ENCODE data around the gene SHISAL2A. TPM values are rescaled to one million over a fixed set of nuclear protein-coding genes. Genes with fewer than 3 reads are reported as not detected.

The SHISAL2A gene
- total and polyA plus RNA-seq, 2 of the 8 experiments (the other 6 are each of a cell fraction or from before 2014, with no cell fraction given): 0.74 to 2.1 TPM

- H3K23ac ChIP-seq (ENCODE audit: insufficient read length): no peak overlapping the region
- DNase-seq (ENCODE audit: low read depth in 1 of 2, low spot score in 2 of 2) (no peak), FAIRE-seq (no peak)
- H3K36me3 ChIP-seq (ENCODE audit: control insufficient read depth in 2 of 4, insufficient read depth in 4 of 4, low read length in 3 of 4): no peaks in the 10 kb centered on the region
- no peak overlapping the region for H2AFZ ChIP-seq (ENCODE audit: low read length)
- H3K4me3 ChIP-seq (ENCODE audit: extremely low read depth in 1 of 4, insufficient read depth in 2 of 4, low read depth in 3 of 4, low read length in 4 of 4): no peak overlapping the region
- no peak overlapping the region for H2BK20ac ChIP-seq (ENCODE audit: low read length)
- H3K9ac ChIP-seq (replicated peaks in 1 of 4; ENCODE audit: extremely low read depth in 1 of 4, low read depth in 3 of 4, low read length in 3 of 4): no peak overlapping the region
- no peak overlapping the region for H2BK5ac ChIP-seq (ENCODE audit: low read depth, low read length)
- H2AK5ac ChIP-seq (ENCODE audit: low read depth, low read length): no peak overlapping the region
- H2BK12ac ChIP-seq (ENCODE audit: low read depth, low read length): 0 out of 2 replicates have a peak overlapping the region, but pooled peaks have one; percentile 60
- H3K14ac ChIP-seq (ENCODE audit: insufficient read length): no peak overlapping the region
- peaks cover 0 to 7% (median 2%) of the 10 kb centered on the region in 4 experiments; a peak in 2 of 7 replicates for H3K4me1 ChIP-seq (replicated peaks in 1 of 4; ENCODE audit: control insufficient read depth in 3 of 4, insufficient read depth in 4 of 4, low read length in 3 of 4)
- H3K56ac ChIP-seq (replicated peaks; ENCODE audit: insufficient read length, low read depth, low read length): no peak overlapping the region
- H3K27me3 ChIP-seq (replicated peaks in 1 of 4; ENCODE audit: control insufficient read depth in 3 of 4, extremely low read depth in 1 of 4, insufficient read depth in 3 of 4, low read length in 3 of 4): peaks cover 2 to 27% (median 24%) of the 10 kb centered on the region in 4 experiments
- H3K79me2 ChIP-seq (ENCODE audit: control insufficient read depth in 1 of 2, insufficient read depth in 2 of 2, low read length in 2 of 2): no peaks in the 10 kb centered on the region
- no peak overlapping the region for H4K5ac ChIP-seq (ENCODE audit: insufficient read length, low read depth, low read length)
- no peak overlapping the region for H3K27ac ChIP-seq (ENCODE audit: low read depth, low read length)
- H3K4ac ChIP-seq (replicated peaks; ENCODE audit: insufficient read length, low read depth, low read length): no peak overlapping the region
- no peaks in the 10 kb centered on the region for H4K20me1 ChIP-seq (replicated peaks in 1 of 2; ENCODE audit: control insufficient read depth in 1 of 2, insufficient read depth in 2 of 2, low read length in 2 of 2)
- WGBS, 2 experiments (ENCODE audit: extremely low coverage in 1 of 2, insufficient coverage in 1 of 2, insufficient read length in 1 of 2, insufficient replicate concordance in 2 of 2, low coverage in 1 of 2, low lambda C conversion rate in 2 of 2, missing lambda C conversion rate in 1 of 2): 92% methylated on average over 2 of the region's 2 CpGs; no CpG with 5 or more reads in 1 of the 2 experiments
- no peak overlapping the region for H4K91ac ChIP-seq (replicated peaks; ENCODE audit: insufficient read length, low read length)
- H3K23me2 ChIP-seq (ENCODE audit: low read depth, low read length): peaks cover 8% of the 10 kb centered on the region
- H3K18ac ChIP-seq (ENCODE audit: extremely low read depth, low read length): no peak overlapping the region
- no peak overlapping the region for H2BK120ac ChIP-seq (replicated peaks; ENCODE audit: low read depth, low read length)
- no peak overlapping the region for H4K8ac ChIP-seq (ENCODE audit: extremely low read depth, insufficient read depth, low read length)
- ChIA-PET POLR2A (ENCODE audit: partially characterized antibody) (no interaction called here), CTCF (ENCODE audit: partially characterized antibody) (interaction anchor here (1.2 to 1.3 kb wide), 2 partner anchors 10 to 176 kb away, joined by 3 to 5 read pairs; no protein-coding TSS in a partner anchor)
- no peaks in the 10 kb centered on the region for H3K79me1 ChIP-seq (ENCODE audit: low read depth, low read length)
- no peak overlapping the region for H2BK15ac ChIP-seq (ENCODE audit: low read length)
- H3K9me3 ChIP-seq (ENCODE audit: insufficient read depth in 2 of 2, low read depth in 1 of 2, low read length in 1 of 2): no peaks in the 10 kb centered on the region
- no peak overlapping the region for H3K4me2 ChIP-seq (ENCODE audit: insufficient read depth in 1 of 2, low read depth in 2 of 2, low read length in 2 of 2)
- no peak for TF ChIP-seq POLR2AphosphoS5 (IDR thresholded peaks at IDR 0.05; ENCODE audit: low read depth, low read length)
- no peak for TF ChIP-seq RXRA (IDR thresholded peaks at IDR 0.05; ENCODE audit: insufficient read depth, low read depth, low read length)
- TF ChIP-seq CBX8 (IDR thresholded peaks at IDR 0.05; ENCODE audit: borderline replicate concordance, low read depth, low read length): no peak
- TF ChIP-seq EP300 (IDR thresholded peaks at IDR 0.05; ENCODE audit: borderline replicate concordance in 1 of 2, low read depth in 2 of 2, low read length in 2 of 2): no peak
- no peak for TF ChIP-seq ZNF274 (IDR thresholded peaks at IDR 0.05; ENCODE audit: borderline replicate concordance, extremely low read depth, low read length)
- no peak for TF ChIP-seq JUN (IDR thresholded peaks at IDR 0.05; ENCODE audit: low read depth, low read length)
- TF ChIP-seq, protein P1, sequence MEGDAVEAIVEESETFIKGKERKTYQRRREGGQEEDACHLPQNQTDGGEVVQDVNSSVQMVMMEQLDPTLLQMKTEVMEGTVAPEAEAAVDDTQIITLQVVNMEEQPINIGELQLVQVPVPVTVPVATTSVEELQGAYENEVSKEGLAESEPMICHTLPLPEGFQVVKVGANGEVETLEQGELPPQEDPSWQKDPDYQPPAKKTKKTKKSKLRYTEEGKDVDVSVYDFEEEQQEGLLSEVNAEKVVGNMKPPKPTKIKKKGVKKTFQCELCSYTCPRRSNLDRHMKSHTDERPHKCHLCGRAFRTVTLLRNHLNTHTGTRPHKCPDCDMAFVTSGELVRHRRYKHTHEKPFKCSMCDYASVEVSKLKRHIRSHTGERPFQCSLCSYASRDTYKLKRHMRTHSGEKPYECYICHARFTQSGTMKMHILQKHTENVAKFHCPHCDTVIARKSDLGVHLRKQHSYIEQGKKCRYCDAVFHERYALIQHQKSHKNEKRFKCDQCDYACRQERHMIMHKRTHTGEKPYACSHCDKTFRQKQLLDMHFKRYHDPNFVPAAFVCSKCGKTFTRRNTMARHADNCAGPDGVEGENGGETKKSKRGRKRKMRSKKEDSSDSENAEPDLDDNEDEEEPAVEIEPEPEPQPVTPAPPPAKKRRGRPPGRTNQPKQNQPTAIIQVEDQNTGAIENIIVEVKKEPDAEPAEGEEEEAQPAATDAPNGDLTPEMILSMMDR (IDR thresholded peaks at IDR 0.05; ENCODE audit: control extremely low read depth in 1 of 3, insufficient read depth in 1 of 3, low read depth in 1 of 3, low read length in 3 of 3): no peak
- no peak for TF ChIP-seq EGR1 (IDR thresholded peaks at IDR 0.05; ENCODE audit: borderline replicate concordance, low read depth, low read length)
- no peak for TF ChIP-seq KDM1A (IDR thresholded peaks at IDR 0.05; ENCODE audit: borderline replicate concordance, low read length)
- TF ChIP-seq POLR2A (IDR thresholded peaks at IDR 0.05; ENCODE audit: control extremely low read depth in 1 of 2, low read depth in 2 of 2, low read length in 2 of 2): no peak
Observed at GRCh38 chr1:52597912-52598311, 35.1 kb upstream of the SHISAL2A start.

Data from H1 (cell line).